Mammary epithelial cell (primary cell): Measurements from ENCODE around the gene KLF16.

Source experiments
- CTCF ChIP-seq, 2 donors: IDR thresholded peaks in 1 of 2; conservative IDR thresholded peaks in 1 of 2; 2 replicates each; pipeline ENCODE4 v1.5.1; 2011 to 2012; ENCODE audit warnings: inconsistent platforms in 2 of 2, low read length in 2 of 2, mild to moderate bottlenecking in 2 of 2, control low read depth in 1 of 2, low read depth in 1 of 2; ENCODE audit not compliant: insufficient read depth in 1 of 2; ENCODE audit errors: extremely low read depth in 1 of 2
- EZH2 ChIP-seq: IDR thresholded peaks from 2 replicates; pipeline ENCODE4 v1.6.1; 2012; ENCODE audit warnings: low read length, inconsistent platforms, borderline replicate concordance

GRCh38 chr19:1910177-1910576, 46.8 kb upstream of the KLF16 start:
- TF ChIP-seq CTCF (conservative IDR thresholded peaks at IDR 0.05 in 1 of 2, IDR thresholded peaks at IDR 0.05 in 1 of 2; ENCODE audit: extremely low read depth in 1 of 2, insufficient read depth in 1 of 2, low read depth in 1 of 2, low read length in 2 of 2) (no peak), EZH2 (no peak)
